Panc1 (cell line): ENCODE data around the gene ZBTB7C. TPM values are rescaled to one million over a fixed set of nuclear protein-coding genes. Genes with fewer than 3 reads are reported as not detected.

Experiments
- ATAC-seq: fragments of 200-7000 bp; cut with Tn5 transposase; 2 replicates; pipeline ENCODE4 v1.9.1; 2020; ENCODE audit warnings: mild to moderate bottlenecking, moderate library complexity
- BruUV-seq: library from RNA; stranded (reverse); fragments of 400-500 nt; replicated peaks from 2 replicates; lab custom pipeline; 2021; lab: Mats Ljungman, UMichigan
- CTCF ChIA-PET: fragments of 300-600 bp; sonication (Branson Sonifier 250); formaldehyde crosslinking; loops from one replicate; lab custom pipeline; 2022; ENCODE audit warnings: antibody characterized with exemption; lab: Charles Lee
- POLR2A ChIA-PET: fragments of 300-600 bp; sonication (Branson Sonifier 250); formaldehyde crosslinking; loops from one replicate; lab custom pipeline; 2022; ENCODE audit warnings: antibody characterized with exemption; lab: Charles Lee
- DNase-seq: peaks from one replicate; pipeline ENCODE4 v3.0.0-alpha.2; 2010; ENCODE audit warnings: low read depth, low spot score
- H3K27ac ChIP-seq: 2 replicates; pipeline ENCODE4 v1.5.1; 2011; ENCODE audit warnings: mild to moderate bottlenecking, low read length, inconsistent platforms
- H3K27me3 ChIP-seq: fragments of 200-500 bp; sonication (Bioruptor generic); 2 replicates; pipeline ENCODE4 v1.6.0; 2014; ENCODE audit warnings: low read length, inconsistent platforms; ENCODE audit not compliant: control insufficient read depth, insufficient read depth
- H3K36me3 ChIP-seq: fragments of 200-500 bp; sonication (Bioruptor generic); 2 replicates; pipeline ENCODE4 v1.5.1; 2014; ENCODE audit warnings: inconsistent platforms, mild to moderate bottlenecking, low read length, moderate library complexity; ENCODE audit not compliant: control insufficient read depth, insufficient read depth
- H3K4me1 ChIP-seq: 2 replicates; pipeline ENCODE4 v1.5.1; 2011; ENCODE audit warnings: inconsistent platforms, mild to moderate bottlenecking, low read length, moderate library complexity; ENCODE audit not compliant: control insufficient read depth, insufficient read depth
- H3K4me3 ChIP-seq, 2 experiments: 2 replicates each; pipeline ENCODE4 v1.5.1; 2011 to 2012; ENCODE audit warnings: low read depth in 2 of 2, low read length in 2 of 2, mild to moderate bottlenecking in 2 of 2, inconsistent platforms in 1 of 2, moderate library complexity in 1 of 2
- H3K9me3 ChIP-seq: fragments of 200-500 bp; sonication (Bioruptor generic); 2 replicates; pipeline ENCODE4 v1.5.1; 2014; ENCODE audit warnings: low read depth, mild to moderate bottlenecking, inconsistent platforms, low read length, moderate library complexity; ENCODE audit not compliant: control insufficient read depth, insufficient read depth
- CTCF ChIP-seq: fragments of 450-650 bp; IDR thresholded peaks from 2 replicates; pipeline ENCODE4 v1.5.1; 2017; ENCODE audit warnings: mild to moderate bottlenecking
- POLR2AphosphoS5 ChIP-seq: IDR thresholded peaks from 2 replicates; pipeline ENCODE4 v1.6.1; 2012; ENCODE audit warnings: mild to moderate bottlenecking, low read depth, low read length, moderate library complexity
- REST ChIP-seq, 2 experiments: IDR thresholded peaks; 2 replicates each; pipeline ENCODE4 v1.6.1; 2011 to 2012; ENCODE audit warnings: low read depth in 2 of 2, control low read depth in 1 of 2, low read length in 1 of 2, mild to moderate bottlenecking in 1 of 2, moderate library complexity in 1 of 2; ENCODE audit not compliant: insufficient read depth in 1 of 2
- SIN3A ChIP-seq: IDR thresholded peaks from 2 replicates; pipeline ENCODE4 v1.6.1; 2012; ENCODE audit warnings: low read depth, mild to moderate bottlenecking, low read length, moderate library complexity, borderline replicate concordance; ENCODE audit not compliant: insufficient read depth
- TCF7L2 ChIP-seq: IDR thresholded peaks from 2 replicates; pipeline ENCODE4 v1.6.1; 2011; ENCODE audit warnings: mild to moderate bottlenecking, low read depth, low read length, inconsistent platforms
- in situ Hi-C: cut with HindIII; loops from 2 replicates; pipeline ENCODE4 v1.10.0; 2016; ENCODE audit warnings: low sequenced_read_pairs, low pct_unique_long_range_greater_than_20kb
- intact Hi-C: fragments of 100-400 bp; cut with micrococcal nuclease; formaldehyde crosslinking; loops from one replicate; pipeline ENCODE4 v1.10.0; 2022; ENCODE audit not compliant: unreplicated experiment
- total RNA-seq: library from RNA; stranded (reverse); gene quantifications from one replicate; pipeline ENCODE4 v1.2.1, GENCODE V29; 2021; ENCODE audit not compliant: unreplicated experiment

The ZBTB7C gene
- total RNA-seq, 1 experiment from 2014 or later, result 0.03 TPM

- Histone ChIP-seq H3K27ac (no peak overlapping the region), H3K36me3 (no peaks in the 10 kb centered on the region), H3K4me3 (no peak overlapping the region), H3K4me1 (no peaks in the 10 kb centered on the region), H3K27me3 (no peaks in the 10 kb centered on the region), H3K9me3 (no peaks in the 10 kb centered on the region)
- TF ChIP-seq CTCF, result no peak
- no peak for TF ChIP-seq SIN3A
- TF ChIP-seq REST (IDR thresholded peaks at IDR 0.05; ENCODE audit: insufficient read depth in 1 of 2, low read depth in 2 of 2, low read length in 1 of 2), result no peak
- no peak for TF ChIP-seq POLR2AphosphoS5
- no peak for TF ChIP-seq TCF7L2
- ChIA-PET CTCF (interaction anchor here (0.6 kb wide), 1 partner anchor 19 kb away, joined by 4 read pairs; no protein-coding TSS in a partner anchor), POLR2A (interaction anchor here (0.6 kb wide), 1 partner anchor 60 kb away, joined by 3 read pairs; no protein-coding TSS in a partner anchor)
- in situ Hi-C loops (no loop called here), intact Hi-C loops (no loop called here)
- no peak for DNase-seq
- BruUV-seq, result no TSS peak
- ATAC-seq, result no peak
These were observed 422.4 kb downstream of the ZBTB7C start for GRCh38 chr18:47986620-47987387.

GRCh38 chr18:47985866-47986265 is 423.3 kb downstream of the ZBTB7C start:
- BruUV-seq, result no TSS peak
- no peaks in the 10 kb centered on the region for H3K4me1 ChIP-seq
- H3K36me3 ChIP-seq, result no peaks in the 10 kb centered on the region
- intact Hi-C loops, result no loop called here
- no peak for DNase-seq
- no peak overlapping the region for H3K4me3 ChIP-seq
- POLR2A ChIA-PET, result no interaction called here
- no peak for TF ChIP-seq CTCF
- no peak for TF ChIP-seq TCF7L2
- no peak for TF ChIP-seq POLR2AphosphoS5
- no peak for TF ChIP-seq REST (IDR thresholded peaks at IDR 0.05; ENCODE audit: insufficient read depth in 1 of 2, low read depth in 2 of 2, low read length in 1 of 2)
- TF ChIP-seq SIN3A, result no peak
- CTCF ChIA-PET, result no interaction called here
- H3K9me3 ChIP-seq, result no peaks in the 10 kb centered on the region
- ATAC-seq, result no peak
- H3K27me3 ChIP-seq, result no peaks in the 10 kb centered on the region
- no peak overlapping the region for H3K27ac ChIP-seq
- in situ Hi-C loops, result no loop called here
